Gastroesophageal sphincter (tissue), 3 donors: ENCODE data around the gene PKIG.

Experiments used
- CTCF ChIP-seq, 4 experiments: fragments of 200-600 bp in 2 of 4; fragments of 450-650 bp in 2 of 4; sonication (generic) in 1 of 4; IDR thresholded peaks; one replicate each; pipeline ENCODE4 v1.5.1; 2017 to 2019; ENCODE audit warnings: antibody characterized with exemption in 4 of 4, mild to moderate bottlenecking in 2 of 4, moderate library complexity in 2 of 4
- EP300 ChIP-seq: sonication (generic); formaldehyde crosslinking; IDR thresholded peaks from one replicate; pipeline ENCODE4 v1.6.1; 2017; ENCODE audit warnings: antibody characterized with exemption, mild to moderate bottlenecking
- POLR2A ChIP-seq, 2 donors: fragments of 450-650 bp; IDR thresholded peaks; one replicate each; pipeline ENCODE4 v1.6.1; 2017; ENCODE audit warnings: antibody characterized with exemption in 2 of 2, mild to moderate bottlenecking in 2 of 2, moderate library complexity in 1 of 2
- POLR2AphosphoS5 ChIP-seq: sonication (generic); formaldehyde crosslinking; IDR thresholded peaks from one replicate; pipeline ENCODE4 v1.6.1; 2017; ENCODE audit warnings: antibody characterized with exemption

GRCh38 chr20:44666066-44666465 is 83.7 kb downstream of the PKIG start:
- no peak for TF ChIP-seq CTCF (IDR thresholded peaks at IDR 0.05)
- TF ChIP-seq POLR2A (IDR thresholded peaks at IDR 0.05) = no peak
- TF ChIP-seq POLR2AphosphoS5 = no peak
- no peak for TF ChIP-seq EP300
